Measurements from ENCODE around the gene MYBPH.

Gene MYBPH

DNA sequence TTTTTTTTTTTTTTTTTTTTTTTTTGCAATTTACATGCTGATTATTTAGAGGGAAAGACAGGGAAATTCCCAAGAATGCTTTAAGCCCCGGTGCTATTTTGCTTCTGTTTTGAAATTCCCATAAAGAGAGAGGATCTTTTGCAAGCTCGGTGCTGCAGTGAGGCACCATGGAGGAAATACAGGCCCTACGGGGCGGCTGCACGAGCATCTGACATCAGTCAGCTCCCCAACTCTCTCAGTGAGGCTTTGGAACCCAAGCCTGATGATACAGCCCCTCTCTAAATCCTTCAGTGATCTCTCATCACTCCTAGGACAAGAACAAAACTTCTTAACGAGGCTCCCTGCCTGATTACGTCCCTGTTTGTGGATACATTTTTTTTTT, 11.7 kb upstream of the MYBPH start:
- Mint-ChIP-seq H3K27me3 (no peaks in the 10 kb centered on the region), H3K4me1 (no peaks in the 10 kb centered on the region), H3K27ac (no peak overlapping the region), H3K4me3 (no peak overlapping the region), H3K9me3 (no peaks in the 10 kb centered on the region), H3K36me3 (no peaks in the 10 kb centered on the region)

DNA sequence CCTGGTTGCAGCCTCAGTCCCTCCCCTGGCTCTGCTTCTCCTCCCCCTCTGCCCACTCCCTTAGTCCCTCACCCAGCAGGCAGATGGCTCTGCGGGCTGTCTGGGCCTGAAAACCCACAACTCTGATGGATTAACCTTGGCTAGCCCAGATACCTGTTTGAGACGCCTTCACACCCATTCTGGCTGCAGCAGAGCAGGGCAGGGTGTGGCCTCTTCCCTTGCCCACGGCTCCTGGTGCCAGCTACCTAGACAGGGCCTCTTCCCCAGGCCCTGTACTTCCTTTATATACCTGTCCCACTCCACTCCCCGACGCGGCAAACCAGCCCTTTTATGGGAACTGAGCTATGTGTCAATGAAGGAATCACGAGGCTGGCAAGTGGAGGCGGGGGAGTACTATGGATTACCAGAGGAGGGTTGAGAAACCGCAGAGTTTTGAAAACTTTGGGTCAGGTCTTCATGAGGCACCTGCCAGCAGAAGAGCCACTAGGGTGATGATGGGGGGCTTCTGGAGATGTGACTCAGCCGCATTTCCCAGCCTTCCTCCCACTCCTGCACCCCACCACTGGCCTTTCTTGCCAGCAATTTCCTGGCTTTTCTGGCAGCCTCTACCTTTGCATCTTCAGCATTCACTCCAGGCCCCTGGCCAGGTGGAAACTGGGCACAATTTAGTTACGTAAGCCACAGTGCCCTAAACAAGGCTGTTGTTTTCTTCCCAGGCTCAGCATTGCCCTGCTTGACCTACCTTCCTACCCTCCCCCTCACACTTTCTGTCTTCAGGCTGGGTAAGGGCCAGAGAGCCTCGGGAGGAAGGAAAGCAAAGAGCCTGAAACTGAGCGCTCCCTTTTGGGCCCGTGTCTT, 11.0 kb upstream of the MYBPH start, which contains the start of gene CHI3L1:
TSS of gene CHI3L1 (minus strand) at position 259 of the 858 bp plus-strand sequence. CDS start at position 178, 81 bp downstream.
- Mint-ChIP-seq H3K4me3 (no peak within 1 kb of the TSS), H3K36me3 (no peaks in the 10 kb centered on the region), H3K27ac (no peak within 1 kb of the TSS), H3K27me3 (no peaks in the 10 kb centered on the region), H3K9me3 (no peaks in the 10 kb centered on the region), H3K4me1 (no peaks in the 10 kb centered on the region)

DNA sequence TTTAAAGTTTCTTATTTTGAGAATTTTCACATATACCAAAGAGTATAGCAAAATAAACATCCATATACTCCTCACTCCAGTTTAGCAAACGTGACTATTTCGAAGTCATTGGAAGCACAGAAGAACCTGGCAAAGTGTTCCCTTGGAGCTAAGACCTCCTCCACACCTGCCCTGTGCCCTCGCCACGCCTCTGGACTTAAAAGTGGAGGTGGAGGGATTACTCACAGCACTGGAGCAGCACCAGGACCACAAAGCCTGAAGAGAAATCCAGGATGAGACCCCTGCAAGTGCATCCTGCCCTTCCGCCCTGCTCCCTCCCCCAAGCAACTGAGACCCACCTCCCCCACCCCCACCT, 10.4 kb upstream of the MYBPH start:
- H3K4me1 Mint-ChIP-seq: no peaks in the 10 kb centered on the region
- H3K36me3 Mint-ChIP-seq: no peaks in the 10 kb centered on the region
- H3K4me3 Mint-ChIP-seq: no peak overlapping the region
- H3K9me3 Mint-ChIP-seq: no peaks in the 10 kb centered on the region
- H3K27ac Mint-ChIP-seq: no peak overlapping the region
- no peaks in the 10 kb centered on the region for H3K27me3 Mint-ChIP-seq

- H3K27me3 Mint-ChIP-seq: no peaks in the 10 kb centered on the region
- no peaks in the 10 kb centered on the region for H3K9me3 Mint-ChIP-seq
- H3K27ac Mint-ChIP-seq: no peak overlapping the region
- H3K36me3 Mint-ChIP-seq: no peaks in the 10 kb centered on the region
- no peaks in the 10 kb centered on the region for H3K4me1 Mint-ChIP-seq
- H3K4me3 Mint-ChIP-seq: no peak overlapping the region
Measured at GRCh38 chr1:203185585-203185984, 10.0 kb upstream of the MYBPH start.

GRCh38 chr1:203185061-203185461, 9.4 kb upstream of the MYBPH start:
- no peaks in the 10 kb centered on the region for H3K36me3 Mint-ChIP-seq
- no peaks in the 10 kb centered on the region for H3K9me3 Mint-ChIP-seq
- no peak overlapping the region for H3K4me3 Mint-ChIP-seq
- H3K4me1 Mint-ChIP-seq: no peaks in the 10 kb centered on the region
- H3K27ac Mint-ChIP-seq: no peak overlapping the region
- no peaks in the 10 kb centered on the region for H3K27me3 Mint-ChIP-seq

- Mint-ChIP-seq H3K36me3 (no peaks in the 10 kb centered on the region), H3K9me3 (no peaks in the 10 kb centered on the region), H3K4me3 (no peak overlapping the region), H3K27ac (no peak overlapping the region), H3K4me1 (no peaks in the 10 kb centered on the region), H3K27me3 (no peaks in the 10 kb centered on the region)
Measured at GRCh38 chr1:203184467-203184866, 8.8 kb upstream of the MYBPH start.

- no peak overlapping the region for H3K4me3 Mint-ChIP-seq
- no peak overlapping the region for H3K27ac Mint-ChIP-seq
- no peaks in the 10 kb centered on the region for H3K27me3 Mint-ChIP-seq
- H3K4me1 Mint-ChIP-seq: no peaks in the 10 kb centered on the region
- no peaks in the 10 kb centered on the region for H3K36me3 Mint-ChIP-seq
- H3K9me3 Mint-ChIP-seq: no peaks in the 10 kb centered on the region
Measured at GRCh38 chr1:203183828-203184227, 8.2 kb upstream of the MYBPH start.

DNA sequence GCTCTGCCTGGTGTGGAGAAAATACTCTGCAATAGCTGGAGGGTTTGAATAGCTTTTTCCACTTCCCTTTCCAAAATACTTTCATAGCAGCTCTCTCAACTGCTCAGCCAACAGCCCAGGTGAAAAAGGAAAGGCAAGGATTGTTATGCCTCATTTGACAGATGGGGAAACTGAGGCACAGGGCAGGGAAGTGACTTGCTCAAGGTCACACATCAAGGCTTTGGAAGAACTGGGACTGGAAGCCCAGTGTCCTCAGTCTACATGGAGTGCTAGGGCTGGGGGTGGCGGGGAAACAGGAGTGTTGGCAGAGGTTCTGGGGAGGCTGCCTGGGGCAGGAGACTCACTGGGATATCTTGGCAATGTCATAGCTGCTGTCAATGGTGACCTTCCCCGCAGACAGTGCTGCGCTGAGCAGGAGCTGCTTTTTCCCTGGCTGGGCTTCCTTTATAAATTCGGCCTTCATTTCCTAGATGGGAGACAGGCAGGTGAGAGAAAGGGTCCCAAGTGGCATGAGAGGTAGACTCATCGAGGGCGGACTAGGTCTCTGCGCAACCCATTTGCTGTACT, 6.8 kb upstream of the MYBPH start:
- Mint-ChIP-seq H3K27ac (no peak overlapping the region), H3K27me3 (no peaks in the 10 kb centered on the region)

DNA sequence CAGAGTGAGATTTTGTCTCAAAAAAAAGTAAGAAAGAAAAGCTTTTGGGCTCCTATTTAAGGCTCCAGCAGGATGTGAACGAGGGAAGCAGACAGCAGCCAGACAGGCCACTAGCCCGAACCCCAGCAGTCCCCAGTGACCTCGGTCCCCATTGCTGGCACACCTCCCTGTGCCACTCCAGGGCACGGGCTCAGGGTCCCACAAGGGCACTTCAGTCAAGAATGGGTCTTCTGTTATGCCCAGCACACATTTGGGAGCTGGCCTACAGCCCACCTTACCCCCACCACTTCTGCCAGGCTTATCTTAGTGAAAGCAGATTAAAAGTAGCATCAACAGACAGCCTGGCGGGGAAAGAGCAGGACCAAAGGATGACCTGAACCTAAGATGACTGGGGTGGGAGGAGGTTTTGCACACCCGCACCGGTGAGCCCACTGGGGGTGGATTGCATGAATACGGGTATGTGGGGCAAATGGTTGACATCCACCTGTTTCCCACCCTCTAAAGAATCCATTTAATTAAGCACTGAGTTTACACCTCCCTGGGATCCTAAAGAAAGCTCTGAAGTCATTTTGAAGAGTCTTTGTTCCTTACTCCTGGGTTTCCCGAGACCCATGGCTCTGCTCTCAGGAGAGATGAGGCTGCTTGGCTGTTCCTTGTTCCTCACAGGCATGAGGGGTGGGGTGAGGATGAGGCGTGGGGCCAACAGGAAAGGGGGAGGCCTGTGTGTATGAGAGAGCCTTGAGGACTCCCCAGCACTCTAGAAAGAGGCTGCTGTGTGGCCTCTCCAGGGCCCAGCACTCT, 6.2 kb upstream of the MYBPH start:
- Mint-ChIP-seq H3K4me3 (no peak overlapping the region), H3K27me3 (no peaks in the 10 kb centered on the region), H3K36me3 (no peaks in the 10 kb centered on the region), H3K9me3 (no peaks in the 10 kb centered on the region), H3K27ac (no peak overlapping the region), H3K4me1 (no peaks in the 10 kb centered on the region)

More for the DNA sequence above, 6.8 kb upstream of the MYBPH start:
- no peaks in the 10 kb centered on the region for H3K4me1 Mint-ChIP-seq
- no peaks in the 10 kb centered on the region for H3K9me3 Mint-ChIP-seq
- H3K36me3 Mint-ChIP-seq: no peaks in the 10 kb centered on the region
- H3K4me3 Mint-ChIP-seq: no peak overlapping the region

DNA sequence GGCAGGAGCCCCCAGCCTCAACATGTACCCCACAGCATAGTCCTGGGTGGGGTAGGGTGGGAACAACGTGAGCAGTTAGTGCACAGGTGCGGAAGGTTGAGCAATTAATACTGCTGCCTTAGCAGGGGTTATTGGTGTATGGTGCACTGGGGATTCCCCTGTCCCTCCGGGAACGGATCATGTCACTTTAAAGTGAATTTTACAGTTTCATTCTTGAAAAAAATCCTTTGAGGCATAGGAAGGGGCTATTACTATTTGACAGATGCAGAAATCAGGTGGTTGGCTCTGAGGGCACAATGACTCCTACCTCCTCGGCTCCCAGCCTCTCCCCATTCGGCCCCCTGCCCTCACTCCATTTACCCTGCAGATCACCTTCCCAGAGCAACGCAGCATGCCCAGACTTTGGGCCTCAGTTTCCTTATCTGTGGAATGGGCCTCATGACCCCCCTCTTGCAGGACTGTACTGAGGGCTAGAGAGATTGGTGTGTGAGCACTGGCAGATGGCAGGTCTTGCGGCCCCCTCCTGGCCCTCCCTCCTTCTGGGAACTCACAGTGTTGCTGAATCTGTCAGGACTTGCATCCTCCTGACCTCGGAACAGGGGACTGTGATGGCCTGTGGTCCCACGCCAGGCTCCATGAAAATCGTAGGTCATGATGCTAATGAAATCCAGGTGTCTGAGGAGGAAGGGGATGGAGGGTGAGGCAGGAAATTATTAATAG, 5.1 kb upstream of the MYBPH start:
- Mint-ChIP-seq H3K4me3 (no peak overlapping the region), H3K27me3 (no peaks in the 10 kb centered on the region), H3K27ac (no peak overlapping the region), H3K4me1 (no peaks in the 10 kb centered on the region), H3K36me3 (no peaks in the 10 kb centered on the region), H3K9me3 (no peaks in the 10 kb centered on the region)

DNA sequence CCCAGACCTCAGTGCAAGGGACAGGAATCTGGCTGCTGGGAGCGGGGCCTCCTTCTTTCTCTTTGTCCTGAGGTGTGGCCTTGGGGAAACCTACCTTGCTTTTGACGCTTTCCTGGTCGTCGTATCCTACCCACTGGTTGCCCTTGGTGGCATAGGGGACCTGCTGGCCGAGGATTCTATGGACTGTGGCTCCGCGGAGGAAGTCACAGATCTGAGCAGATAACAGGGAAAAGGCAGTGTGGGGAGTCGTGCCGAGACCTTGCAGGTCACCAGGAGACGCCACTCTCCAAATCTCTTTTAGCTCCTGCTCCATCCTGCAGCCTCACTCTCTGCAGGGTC, 4.0 kb upstream of the MYBPH start:
- no peaks in the 10 kb centered on the region for H3K36me3 Mint-ChIP-seq
- H3K27ac Mint-ChIP-seq: no peak overlapping the region
- no peak overlapping the region for H3K4me3 Mint-ChIP-seq
- H3K9me3 Mint-ChIP-seq: no peaks in the 10 kb centered on the region
- no peaks in the 10 kb centered on the region for H3K4me1 Mint-ChIP-seq
- H3K27me3 Mint-ChIP-seq: no peaks in the 10 kb centered on the region

- Mint-ChIP-seq H3K9me3 (no peaks in the 10 kb centered on the region), H3K27me3 (no peaks in the 10 kb centered on the region), H3K4me1 (no peaks in the 10 kb centered on the region), H3K4me3 (no peak overlapping the region), H3K36me3 (no peaks in the 10 kb centered on the region), H3K27ac (no peak overlapping the region)
Measured at GRCh38 chr1:203178821-203179666, 3.4 kb upstream of the MYBPH start.

- Mint-ChIP-seq H3K36me3 (no peaks in the 10 kb centered on the region), H3K27me3 (no peaks in the 10 kb centered on the region), H3K4me1 (no peaks in the 10 kb centered on the region), H3K9me3 (no peaks in the 10 kb centered on the region), H3K4me3 (no peak overlapping the region), H3K27ac (no peak overlapping the region)
Measured at GRCh38 chr1:203178083-203178482, 2.5 kb upstream of the MYBPH start.

- Mint-ChIP-seq H3K27ac (no peak overlapping the region), H3K36me3 (no peaks in the 10 kb centered on the region), H3K9me3 (no peaks in the 10 kb centered on the region), H3K4me3 (no peak overlapping the region), H3K27me3 (no peaks in the 10 kb centered on the region), H3K4me1 (no peaks in the 10 kb centered on the region)
Measured at GRCh38 chr1:203177470-203178039, 1.9 kb upstream of the MYBPH start.

DNA sequence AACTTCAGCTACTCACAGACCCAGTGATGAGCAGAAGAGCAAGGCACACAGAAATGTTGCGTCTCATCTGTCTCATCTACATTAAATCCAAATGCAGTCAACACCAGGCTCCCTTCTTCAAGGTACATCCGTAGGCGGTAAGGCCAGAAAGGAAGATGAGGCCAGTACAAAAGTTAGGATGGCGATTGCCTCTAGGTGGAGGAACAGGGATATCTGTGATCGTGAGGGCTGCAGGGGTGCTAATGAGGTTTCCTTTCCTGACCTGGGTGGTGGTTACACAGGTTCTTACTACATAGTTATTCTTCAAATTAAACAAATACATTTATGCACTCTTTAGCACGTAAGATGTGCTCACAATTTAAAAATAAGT, 1.4 kb upstream of the MYBPH start:
- Mint-ChIP-seq H3K4me1 (no peaks in the 10 kb centered on the region), H3K36me3 (no peaks in the 10 kb centered on the region), H3K9me3 (no peaks in the 10 kb centered on the region), H3K27me3 (no peaks in the 10 kb centered on the region), H3K4me3 (no peak overlapping the region), H3K27ac (no peak overlapping the region)
